Measurements from ENCODE around the gene TMEM91.

GRCh38 chr19:41362143-41362847 lies 14.0 kb upstream of the TMEM91 start:
- TF ChIP-seq, protein P1, sequence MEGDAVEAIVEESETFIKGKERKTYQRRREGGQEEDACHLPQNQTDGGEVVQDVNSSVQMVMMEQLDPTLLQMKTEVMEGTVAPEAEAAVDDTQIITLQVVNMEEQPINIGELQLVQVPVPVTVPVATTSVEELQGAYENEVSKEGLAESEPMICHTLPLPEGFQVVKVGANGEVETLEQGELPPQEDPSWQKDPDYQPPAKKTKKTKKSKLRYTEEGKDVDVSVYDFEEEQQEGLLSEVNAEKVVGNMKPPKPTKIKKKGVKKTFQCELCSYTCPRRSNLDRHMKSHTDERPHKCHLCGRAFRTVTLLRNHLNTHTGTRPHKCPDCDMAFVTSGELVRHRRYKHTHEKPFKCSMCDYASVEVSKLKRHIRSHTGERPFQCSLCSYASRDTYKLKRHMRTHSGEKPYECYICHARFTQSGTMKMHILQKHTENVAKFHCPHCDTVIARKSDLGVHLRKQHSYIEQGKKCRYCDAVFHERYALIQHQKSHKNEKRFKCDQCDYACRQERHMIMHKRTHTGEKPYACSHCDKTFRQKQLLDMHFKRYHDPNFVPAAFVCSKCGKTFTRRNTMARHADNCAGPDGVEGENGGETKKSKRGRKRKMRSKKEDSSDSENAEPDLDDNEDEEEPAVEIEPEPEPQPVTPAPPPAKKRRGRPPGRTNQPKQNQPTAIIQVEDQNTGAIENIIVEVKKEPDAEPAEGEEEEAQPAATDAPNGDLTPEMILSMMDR (conservative IDR thresholded peaks at IDR 0.05; ENCODE audit: low read length), result no peak
- no peak for TF ChIP-seq EZH2phosphoT487 (IDR thresholded peaks at IDR 0.05; ENCODE audit: borderline replicate concordance, low read depth, low read length)
